ENCODE results near the gene LIN7B.

LIN7B gene

DNA sequence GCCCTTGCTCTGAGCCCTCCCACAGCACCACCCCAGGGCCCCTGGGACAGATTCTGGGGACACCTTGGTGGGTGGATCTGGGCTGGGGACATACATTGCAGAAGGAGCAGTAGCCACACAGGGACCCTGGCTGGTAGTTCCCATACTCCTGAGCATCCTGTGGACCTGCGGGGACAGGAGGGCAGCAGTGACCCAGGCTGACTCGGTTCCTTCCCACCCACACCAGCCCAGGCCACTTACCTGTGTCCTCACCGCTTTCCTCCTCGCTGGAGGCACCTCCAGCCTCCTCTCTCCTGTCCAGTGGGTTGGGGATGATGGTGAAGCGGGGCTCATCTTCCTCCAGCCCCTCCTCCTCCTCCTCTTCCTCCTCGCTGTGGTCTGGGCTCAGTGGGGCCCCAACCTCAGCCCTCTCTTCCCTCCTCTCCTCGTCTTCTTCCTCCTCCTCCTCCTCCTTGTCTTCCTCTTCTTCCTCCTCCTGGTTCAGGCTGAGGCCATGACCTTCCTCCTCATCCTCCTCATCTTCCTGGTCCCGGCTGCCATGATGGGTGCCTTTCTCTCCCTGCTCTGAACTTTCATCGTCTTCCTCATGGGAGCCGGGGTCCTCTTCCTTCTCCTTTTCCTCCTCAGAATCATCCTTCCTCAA, 39.1 kb downstream of the LIN7B start:
- H3K4me3 ChIP-seq (ENCODE audit: low read depth, low read length), result no peak overlapping the region
- TF ChIP-seq, protein P1, sequence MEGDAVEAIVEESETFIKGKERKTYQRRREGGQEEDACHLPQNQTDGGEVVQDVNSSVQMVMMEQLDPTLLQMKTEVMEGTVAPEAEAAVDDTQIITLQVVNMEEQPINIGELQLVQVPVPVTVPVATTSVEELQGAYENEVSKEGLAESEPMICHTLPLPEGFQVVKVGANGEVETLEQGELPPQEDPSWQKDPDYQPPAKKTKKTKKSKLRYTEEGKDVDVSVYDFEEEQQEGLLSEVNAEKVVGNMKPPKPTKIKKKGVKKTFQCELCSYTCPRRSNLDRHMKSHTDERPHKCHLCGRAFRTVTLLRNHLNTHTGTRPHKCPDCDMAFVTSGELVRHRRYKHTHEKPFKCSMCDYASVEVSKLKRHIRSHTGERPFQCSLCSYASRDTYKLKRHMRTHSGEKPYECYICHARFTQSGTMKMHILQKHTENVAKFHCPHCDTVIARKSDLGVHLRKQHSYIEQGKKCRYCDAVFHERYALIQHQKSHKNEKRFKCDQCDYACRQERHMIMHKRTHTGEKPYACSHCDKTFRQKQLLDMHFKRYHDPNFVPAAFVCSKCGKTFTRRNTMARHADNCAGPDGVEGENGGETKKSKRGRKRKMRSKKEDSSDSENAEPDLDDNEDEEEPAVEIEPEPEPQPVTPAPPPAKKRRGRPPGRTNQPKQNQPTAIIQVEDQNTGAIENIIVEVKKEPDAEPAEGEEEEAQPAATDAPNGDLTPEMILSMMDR (IDR thresholded peaks at IDR 0.05; ENCODE audit: control insufficient read depth, extremely low read depth, insufficient read depth), result no peak

DNA sequence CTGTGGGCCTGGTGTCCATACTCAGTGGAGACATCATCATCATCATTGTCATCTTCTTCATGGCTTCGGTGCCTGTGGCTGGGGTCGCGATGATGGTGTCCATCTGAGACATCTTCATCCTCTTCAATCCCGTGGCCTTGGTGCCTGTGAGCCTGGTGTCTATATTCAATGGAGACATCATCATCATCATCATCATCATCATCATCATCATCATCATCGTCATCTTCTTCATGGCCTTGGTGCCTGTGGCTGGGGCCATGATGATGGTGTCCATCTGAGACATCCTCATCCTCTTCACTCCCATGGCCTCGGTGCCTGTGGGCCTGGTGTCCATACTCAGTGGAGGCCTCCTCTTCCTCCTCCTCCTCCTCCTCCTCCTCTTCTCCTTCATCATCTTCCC, 40.1 kb downstream of the LIN7B start:
- DNase-seq (ENCODE audit: low read depth), result no peak
- TF ChIP-seq, protein P1 (IDR thresholded peaks at IDR 0.05; ENCODE audit: control insufficient read depth, extremely low read depth, insufficient read depth), result no peak
- no peak overlapping the region for H3K4me3 ChIP-seq (ENCODE audit: low read depth, low read length)

More for the DNA sequence above, 39.1 kb downstream of the LIN7B start:
- no peak for DNase-seq (ENCODE audit: low read depth)

DNA sequence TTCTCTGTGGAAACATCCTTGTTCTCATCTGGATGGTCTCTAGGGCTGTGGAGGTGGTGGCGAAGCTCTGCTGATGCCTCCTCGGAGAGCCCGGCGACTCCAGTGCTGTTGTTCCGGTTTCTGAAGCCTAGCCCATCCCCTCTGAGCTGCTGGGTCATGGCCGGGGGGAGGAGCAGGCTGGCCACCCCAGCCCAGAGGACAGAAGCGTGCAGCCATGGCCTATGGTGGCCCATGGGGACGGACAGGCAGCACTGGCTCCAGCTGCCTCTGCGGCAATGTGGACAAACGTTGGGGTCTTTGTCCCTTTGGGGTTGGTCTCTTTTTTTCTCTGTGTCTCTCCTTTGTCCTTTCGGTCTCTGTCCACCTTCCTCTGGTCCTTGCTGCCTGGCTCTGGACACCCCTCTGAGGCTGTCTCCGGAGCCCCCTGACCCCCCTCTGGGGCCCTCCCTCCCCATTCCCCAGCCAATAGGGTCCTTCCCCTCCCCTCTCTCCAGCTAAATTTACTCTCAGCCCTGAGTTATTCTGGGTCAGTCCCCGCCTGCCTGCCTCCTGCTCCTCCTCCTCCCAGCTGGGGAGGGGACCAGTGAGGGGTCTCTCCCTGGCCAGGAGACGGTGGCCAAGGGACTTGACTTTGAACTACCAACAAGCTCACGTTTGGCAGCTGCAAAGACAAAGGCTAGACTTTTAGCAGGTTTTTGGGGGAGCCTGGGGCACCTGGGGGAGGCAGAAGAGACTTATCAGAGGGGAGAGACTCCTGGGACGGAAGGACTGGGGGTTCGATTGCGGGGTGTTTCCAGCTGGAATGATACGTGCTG, 41.0 kb downstream of the LIN7B start, which contains the start of gene HRC:
Gene HRC, minus strand, starts transcription at position 392 of the 815 bp plus-strand sequence. Its CDS starts 159 bp downstream, at position 233.
- TF ChIP-seq, protein P1 (IDR thresholded peaks at IDR 0.05; ENCODE audit: control insufficient read depth, extremely low read depth, insufficient read depth), result no peak
- no peak for DNase-seq (ENCODE audit: low read depth)
- no peak within 1 kb of the TSS for H3K4me3 ChIP-seq (ENCODE audit: low read depth, low read length)

DNA sequence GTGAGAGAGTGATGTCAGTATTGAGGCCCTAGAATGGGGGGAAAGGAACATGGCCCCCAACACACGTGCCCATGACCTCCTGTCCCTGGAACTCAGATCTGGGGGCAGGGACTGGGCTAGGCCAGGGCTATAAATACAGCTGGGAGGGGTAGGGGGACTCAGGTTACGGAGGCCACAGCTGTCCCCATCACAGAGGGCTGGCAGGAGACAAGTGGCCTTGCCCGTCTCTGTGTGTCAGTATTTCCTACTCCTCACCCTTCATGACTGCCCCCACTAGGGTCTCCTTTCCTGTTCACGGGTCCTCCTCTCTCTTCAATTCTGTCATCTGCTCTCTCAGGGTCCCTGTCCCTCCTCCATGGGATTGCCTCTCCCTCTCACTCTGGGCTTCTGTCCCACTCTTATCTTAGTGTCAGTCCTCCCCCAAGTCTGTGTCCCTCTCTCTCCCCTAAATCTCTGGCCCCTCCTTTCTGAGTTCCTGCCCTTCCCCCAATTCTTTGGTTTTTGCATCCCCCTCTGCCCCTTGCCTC, 41.7 kb downstream of the LIN7B start:
- H3K4me3 ChIP-seq (ENCODE audit: low read depth, low read length), result no peak overlapping the region
- TF ChIP-seq, protein P1 (IDR thresholded peaks at IDR 0.05; ENCODE audit: control insufficient read depth, extremely low read depth, insufficient read depth), result no peak
- DNase-seq (ENCODE audit: low read depth), result no peak

DNA sequence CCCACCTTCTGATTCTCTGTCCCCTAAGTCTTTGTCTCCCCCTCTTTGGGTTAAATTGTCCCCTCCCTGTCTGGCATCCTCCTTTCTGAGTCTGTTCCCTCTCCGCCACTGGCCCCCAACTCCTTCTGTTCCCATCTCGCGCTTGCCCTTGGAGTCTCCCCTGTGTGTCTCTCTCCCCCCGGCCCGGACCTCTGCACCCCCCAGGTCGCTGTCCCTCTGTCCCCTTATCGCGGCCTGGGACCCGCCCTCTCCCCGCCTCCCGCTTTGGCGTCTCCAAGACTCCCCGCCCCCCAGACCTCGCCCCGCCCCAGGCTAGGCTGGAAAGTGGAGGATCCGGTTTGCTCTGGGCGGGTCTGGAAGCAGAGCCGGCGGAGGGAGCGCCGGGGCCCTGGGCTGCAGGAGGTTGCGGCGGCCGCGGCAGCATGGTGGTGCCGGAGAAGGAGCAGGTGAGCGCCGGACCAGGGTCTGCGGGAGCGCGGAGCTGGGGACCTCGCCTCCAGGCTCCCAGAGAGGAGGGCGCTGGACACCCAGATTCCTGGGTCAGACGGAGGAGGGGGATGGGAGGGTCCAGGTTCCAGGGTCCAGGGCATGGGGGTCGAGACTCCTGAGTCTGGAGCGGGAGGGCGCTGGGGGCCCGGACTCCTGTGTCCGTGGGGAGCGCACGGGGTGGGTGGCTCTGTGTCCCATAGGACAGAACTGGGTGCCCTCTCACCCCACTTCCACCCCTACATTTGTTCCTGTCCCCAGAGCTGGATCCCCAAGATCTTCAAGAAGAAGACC, 43.5 kb downstream of the LIN7B start, which contains the start of gene TRPM4:
Gene TRPM4, plus strand, starts transcription at position 348 of the 780 bp plus-strand sequence. Its CDS starts 75 bp downstream, at position 423.
- TF ChIP-seq, protein P1 (IDR thresholded peaks at IDR 0.05; ENCODE audit: control insufficient read depth, extremely low read depth, insufficient read depth), result no peak
- peak; percentile 69 for DNase-seq (ENCODE audit: low read depth)
- peak within 1 kb of the TSS; percentile 81 for H3K4me3 ChIP-seq (ENCODE audit: low read depth, low read length)

DNA sequence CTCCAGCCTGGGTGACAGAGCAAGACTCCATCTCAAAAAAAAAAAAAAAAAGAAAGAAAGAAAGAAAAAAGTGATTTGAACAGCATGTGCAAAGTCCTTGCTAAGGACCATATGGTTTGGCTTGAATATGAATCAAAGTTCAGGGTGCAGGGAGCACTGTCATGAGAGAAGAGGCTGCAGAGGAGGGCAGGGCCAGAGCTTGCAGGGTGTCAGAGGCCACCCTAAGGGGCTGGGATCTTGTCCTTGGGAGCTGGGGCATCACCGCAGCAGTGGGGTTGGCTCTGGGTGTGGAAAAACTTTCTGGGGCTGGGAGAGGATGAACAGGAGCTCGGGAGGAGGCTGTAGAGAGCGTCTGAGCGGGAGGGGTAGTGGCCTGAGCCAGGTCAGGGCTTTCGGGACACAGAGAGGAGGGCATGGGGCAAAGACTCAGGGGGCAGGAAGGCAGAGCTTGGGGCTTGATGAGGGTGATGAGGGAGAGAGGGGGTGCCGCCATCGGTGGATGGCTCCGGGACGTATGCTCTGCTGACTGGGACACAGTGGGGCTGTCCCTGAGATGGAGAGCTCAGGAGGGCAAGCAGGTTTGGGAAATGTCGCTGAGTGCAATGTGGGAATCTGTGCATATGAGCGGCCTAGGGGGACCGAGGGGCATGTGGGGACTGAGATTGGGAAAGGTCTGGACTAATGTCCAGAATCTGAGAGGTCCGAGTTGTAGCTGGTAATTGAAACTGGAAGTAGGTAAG, 46.5 kb downstream of the LIN7B start:
- DNase-seq (ENCODE audit: low read depth), result no peak
- no peak overlapping the region for H3K4me3 ChIP-seq (ENCODE audit: low read depth, low read length)
- TF ChIP-seq, protein P1 (IDR thresholded peaks at IDR 0.05; ENCODE audit: control insufficient read depth, extremely low read depth, insufficient read depth), result no peak

All from LNCaP clone FGC (cell line).